SU-DHL-6 (cell line): Measurements from ENCODE around the gene SNU13.

ENCODE experiments used
- EZH2phosphoT487 ChIP-seq: fragments of 200-600 bp; sonication (generic), shearing (Covaris generic); conservative IDR thresholded peaks from 2 replicates; pipeline ENCODE4 v1.6.1; 2018; ENCODE audit warnings: mild to moderate bottlenecking, antibody characterized with exemption, low read length, moderate library complexity, mixed read lengths
- TF ChIP-seq, protein P1 (sequence below): fragments of 200-600 bp; sonication (generic); IDR thresholded peaks from one replicate; pipeline ENCODE4 v1.5.1; 2017; ENCODE audit warnings: antibody characterized with exemption, mild to moderate bottlenecking, low read length, moderate library complexity; ENCODE audit not compliant: insufficient read depth, poor library complexity, severe bottlenecking

DNA sequence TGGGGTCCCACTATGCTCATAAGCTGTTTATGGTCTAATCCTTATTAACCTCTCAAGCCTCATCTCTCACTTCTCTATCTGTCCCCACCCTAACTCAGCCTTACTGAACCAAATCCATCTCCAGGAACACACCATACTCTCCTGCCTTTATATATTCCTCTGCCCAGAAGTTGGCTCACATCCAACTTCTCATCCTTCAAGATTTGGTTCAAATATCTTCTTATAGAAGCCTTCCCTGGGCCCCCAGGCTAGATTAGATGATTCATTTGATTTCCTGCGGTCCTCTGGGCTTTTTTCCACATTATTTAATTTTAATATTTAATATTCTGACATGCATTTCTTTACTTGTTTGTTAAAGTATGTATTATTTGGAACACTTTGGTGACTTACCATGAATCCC lies 33.8 kb upstream of the SNU13 start:
- TF ChIP-seq, protein P1, sequence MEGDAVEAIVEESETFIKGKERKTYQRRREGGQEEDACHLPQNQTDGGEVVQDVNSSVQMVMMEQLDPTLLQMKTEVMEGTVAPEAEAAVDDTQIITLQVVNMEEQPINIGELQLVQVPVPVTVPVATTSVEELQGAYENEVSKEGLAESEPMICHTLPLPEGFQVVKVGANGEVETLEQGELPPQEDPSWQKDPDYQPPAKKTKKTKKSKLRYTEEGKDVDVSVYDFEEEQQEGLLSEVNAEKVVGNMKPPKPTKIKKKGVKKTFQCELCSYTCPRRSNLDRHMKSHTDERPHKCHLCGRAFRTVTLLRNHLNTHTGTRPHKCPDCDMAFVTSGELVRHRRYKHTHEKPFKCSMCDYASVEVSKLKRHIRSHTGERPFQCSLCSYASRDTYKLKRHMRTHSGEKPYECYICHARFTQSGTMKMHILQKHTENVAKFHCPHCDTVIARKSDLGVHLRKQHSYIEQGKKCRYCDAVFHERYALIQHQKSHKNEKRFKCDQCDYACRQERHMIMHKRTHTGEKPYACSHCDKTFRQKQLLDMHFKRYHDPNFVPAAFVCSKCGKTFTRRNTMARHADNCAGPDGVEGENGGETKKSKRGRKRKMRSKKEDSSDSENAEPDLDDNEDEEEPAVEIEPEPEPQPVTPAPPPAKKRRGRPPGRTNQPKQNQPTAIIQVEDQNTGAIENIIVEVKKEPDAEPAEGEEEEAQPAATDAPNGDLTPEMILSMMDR = no peak
- no peak for TF ChIP-seq EZH2phosphoT487
